IMR-90 (cell line): ENCODE measurements around the gene TMEM225. TPM values are rescaled to one million over a fixed set of nuclear protein-coding genes. Genes with fewer than 3 reads are reported as not detected.

Experiments
- polyA plus RNA-seq, 3 experiments: library from polyadenylated mRNA; depleted of rRNA; stranded (reverse); fragments of >200 nt; gene quantifications; 2 replicates each; pipeline ENCODE4 v1.2.3, GENCODE V29; 2012; ENCODE audit warnings: low replicate concordance in 1 of 3
- total RNA-seq: library from RNA; depleted of rRNA; stranded (reverse); fragments of >200 nt; gene quantifications from 2 replicates; pipeline ENCODE4 v1.2.3, GENCODE V29; 2012; rRNA removed

TMEM225 gene
- total and polyA plus RNA-seq, 2 of the 4 experiments (the other 2 are of a cell fraction): not detected

Other genes with a start within 250 kb of the TMEM225 start
- gene SCN3B, start 231.0 kb downstream of the TMEM225 start, total RNA-seq: under 0.01 TPM in 2 replicates
- gene SCN3B, start 231.0 kb downstream of the TMEM225 start, polyA plus RNA-seq (2012; rRNA removed): 0.03 and 0.04 TPM in 2 replicates
- 8.2 and 9.2 TPM in 2 replicates for gene ZNF202, start 144.0 kb downstream of the TMEM225 start, total RNA-seq
- gene ZNF202, start 144.0 kb downstream of the TMEM225 start, polyA plus RNA-seq (2012; rRNA removed): 6.3 and 7.7 TPM in 2 replicates
- gene OR6X1, start 131.2 kb downstream of the TMEM225 start, total RNA-seq: not detected in 2 replicates
- gene OR6X1, start 131.2 kb downstream of the TMEM225 start, polyA plus RNA-seq (2012; rRNA removed): not detected in 2 replicates
- gene OR6M1, start 79.3 kb downstream of the TMEM225 start, total RNA-seq: not detected in 2 replicates
- gene OR6M1, start 79.3 kb downstream of the TMEM225 start, polyA plus RNA-seq (2012; rRNA removed): not detected in 2 replicates
- gene OR8D4, start 16.5 kb upstream of the TMEM225 start, total RNA-seq: not detected in 2 replicates
- gene OR8D4, start 16.5 kb upstream of the TMEM225 start, polyA plus RNA-seq (2012; rRNA removed): not detected in 2 replicates
- not detected in 2 replicates for gene OR4D5, start 53.9 kb upstream of the TMEM225 start, total RNA-seq
- gene OR4D5, start 53.9 kb upstream of the TMEM225 start, polyA plus RNA-seq (2012; rRNA removed): not detected in 2 replicates
- not detected in 2 replicates for gene OR6T1, start 58.2 kb upstream of the TMEM225 start, total RNA-seq
- not detected in 2 replicates for gene OR6T1, start 58.2 kb upstream of the TMEM225 start, polyA plus RNA-seq (2012; rRNA removed)
- gene OR10S1, start 92.1 kb upstream of the TMEM225 start, total RNA-seq: not detected in 2 replicates
- gene OR10S1, start 92.1 kb upstream of the TMEM225 start, polyA plus RNA-seq (2012; rRNA removed): not detected in 2 replicates
- gene OR10G6, start 109.5 kb upstream of the TMEM225 start, total RNA-seq: not detected in 2 replicates
- not detected in 2 replicates for gene OR10G6, start 109.5 kb upstream of the TMEM225 start, polyA plus RNA-seq (2012; rRNA removed)
- not detected in 2 replicates for gene OR10G4, start 127.3 kb upstream of the TMEM225 start, total RNA-seq
- gene OR10G4, start 127.3 kb upstream of the TMEM225 start, polyA plus RNA-seq (2012; rRNA removed): not detected in 2 replicates
- not detected in 2 replicates for gene OR10G9, start 137.3 kb upstream of the TMEM225 start, total RNA-seq
- gene OR10G9, start 137.3 kb upstream of the TMEM225 start, polyA plus RNA-seq (2012; rRNA removed): not detected in 2 replicates
- not detected in 2 replicates for gene OR10G8, start 141.1 kb upstream of the TMEM225 start, total RNA-seq
- not detected in 2 replicates for gene OR10G8, start 141.1 kb upstream of the TMEM225 start, polyA plus RNA-seq (2012; rRNA removed)
- gene OR10G7, start 155.7 kb upstream of the TMEM225 start, total RNA-seq: not detected in 2 replicates
- gene OR10G7, start 155.7 kb upstream of the TMEM225 start, polyA plus RNA-seq (2012; rRNA removed): not detected in 2 replicates
- 4.7 and 5.6 TPM in 2 replicates for gene VWA5A, start 229.8 kb upstream of the TMEM225 start, total RNA-seq
- 4.7 and 6.8 TPM in 2 replicates for gene VWA5A, start 229.8 kb upstream of the TMEM225 start, polyA plus RNA-seq (2012; rRNA removed)